ENCODE measurements around the gene CEND1. TPM values are rescaled to one million over a fixed set of nuclear protein-coding genes. Genes with fewer than 3 reads are reported as not detected.

Gene CEND1
- polyA plus RNA-seq, 1 donor from 2014 or later, result 11.8 TPM

- no peak overlapping the region for H3K27ac ChIP-seq (ENCODE audit: low read length)
- peak overlapping the region; percentile 83 for H3K4me3 ChIP-seq (ENCODE audit: low read length)
- no peaks in the 10 kb centered on the region for H3F3A ChIP-seq (ENCODE audit: insufficient read depth, low read length, poor library complexity, severe bottlenecking)
- no peak overlapping the region for H2AFZ ChIP-seq (ENCODE audit: low read depth, low read length)
- no peak overlapping the region for H3K9ac ChIP-seq (ENCODE audit: low read length)
- H3K79me2 ChIP-seq (replicated peaks; ENCODE audit: insufficient read depth, low read length), result peaks cover 6% of the 10 kb centered on the region
- H4K20me1 ChIP-seq (ENCODE audit: insufficient read depth), result no peaks in the 10 kb centered on the region
- no peaks in the 10 kb centered on the region for H3K9me3 ChIP-seq (ENCODE audit: low read length)
- H3K9me2 ChIP-seq (ENCODE audit: insufficient read depth, low read length), result no peaks in the 10 kb centered on the region
- TF ChIP-seq EP300 (conservative IDR thresholded peaks at IDR 0.05; ENCODE audit: poor library complexity, severe bottlenecking), result no peak
- TF ChIP-seq RAD21 (conservative IDR thresholded peaks at IDR 0.05), result no peak
- no peak for TF ChIP-seq POLR2AphosphoS5 (IDR thresholded peaks at IDR 0.05)
- no peak for TF ChIP-seq REST (IDR thresholded peaks at IDR 0.05; ENCODE audit: borderline replicate concordance)
- no peak for TF ChIP-seq TAF1 (IDR thresholded peaks at IDR 0.05; ENCODE audit: low read depth)
- no peak for TF ChIP-seq MXI1 (conservative IDR thresholded peaks at IDR 0.05; ENCODE audit: poor library complexity, severe bottlenecking)
- no peak for TF ChIP-seq SMC3 (conservative IDR thresholded peaks at IDR 0.05; ENCODE audit: poor library complexity)
- TF ChIP-seq EZH2 (IDR thresholded peaks at IDR 0.05; ENCODE audit: borderline replicate concordance, insufficient read depth, low read length, poor library complexity, severe bottlenecking), result no peak
- TF ChIP-seq CTCF (IDR thresholded peaks at IDR 0.05; ENCODE audit: poor library complexity, severe bottlenecking), result no peak
- H3K27me3 ChIP-seq (ENCODE audit: insufficient read depth, low read depth, low read length), result no peaks in the 10 kb centered on the region
- no peak overlapping the region for H3K4me2 ChIP-seq (ENCODE audit: low read length)
- H3K36me3 ChIP-seq (ENCODE audit: insufficient read depth, low read length), result no peaks in the 10 kb centered on the region
Measured at GRCh38 chr11:788009-788640, 1.8 kb downstream of the CEND1 start.

- no peaks in the 10 kb centered on the region for H3K36me3 ChIP-seq (ENCODE audit: insufficient read depth, low read length)
- no peaks in the 10 kb centered on the region for H3K27me3 ChIP-seq (ENCODE audit: insufficient read depth, low read depth, low read length)
- no peaks in the 10 kb centered on the region for H4K20me1 ChIP-seq (ENCODE audit: insufficient read depth)
- H3K79me2 ChIP-seq (replicated peaks; ENCODE audit: insufficient read depth, low read length), result peaks cover 6% of the 10 kb centered on the region
- H3K4me3 ChIP-seq (ENCODE audit: low read length), result no peak overlapping the region
- no peaks in the 10 kb centered on the region for H3K9me2 ChIP-seq (ENCODE audit: insufficient read depth, low read length)
- no peak overlapping the region for H3K4me2 ChIP-seq (ENCODE audit: low read length)
- no peak for TF ChIP-seq TAF1 (IDR thresholded peaks at IDR 0.05; ENCODE audit: low read depth)
- TF ChIP-seq SMC3 (conservative IDR thresholded peaks at IDR 0.05; ENCODE audit: poor library complexity), result no peak
- no peak for TF ChIP-seq EZH2 (IDR thresholded peaks at IDR 0.05; ENCODE audit: borderline replicate concordance, insufficient read depth, low read length, poor library complexity, severe bottlenecking)
- no peak for TF ChIP-seq RAD21 (conservative IDR thresholded peaks at IDR 0.05)
- no peak for TF ChIP-seq REST (IDR thresholded peaks at IDR 0.05; ENCODE audit: borderline replicate concordance)
- no peak for TF ChIP-seq MXI1 (conservative IDR thresholded peaks at IDR 0.05; ENCODE audit: poor library complexity, severe bottlenecking)
- TF ChIP-seq CTCF (IDR thresholded peaks at IDR 0.05; ENCODE audit: poor library complexity, severe bottlenecking), result no peak
- no peak for TF ChIP-seq EP300 (conservative IDR thresholded peaks at IDR 0.05; ENCODE audit: poor library complexity, severe bottlenecking)
- no peak for TF ChIP-seq POLR2AphosphoS5 (IDR thresholded peaks at IDR 0.05)
- no peaks in the 10 kb centered on the region for H3F3A ChIP-seq (ENCODE audit: insufficient read depth, low read length, poor library complexity, severe bottlenecking)
- no peak overlapping the region for H2AFZ ChIP-seq (ENCODE audit: low read depth, low read length)
- no peak overlapping the region for H3K9ac ChIP-seq (ENCODE audit: low read length)
- H3K9me3 ChIP-seq (ENCODE audit: low read length), result no peaks in the 10 kb centered on the region
- H3K27ac ChIP-seq (ENCODE audit: low read length), result no peak overlapping the region
Measured at GRCh38 chr11:787084-787675, 2.7 kb downstream of the CEND1 start.
